MCF 10A (cell line): ENCODE results near the gene DLK1. TPM values are rescaled to one million over a fixed set of nuclear protein-coding genes. Genes with fewer than 3 reads are reported as not detected.

ENCODE experiments used
- BruUV-seq: library from RNA; stranded (reverse); fragments of 400-500 nt; replicated peaks from 2 replicates; lab custom pipeline; 2021; lab: Mats Ljungman, UMichigan
- CTCF ChIA-PET: fragments of 300-600 bp; sonication (Branson Sonifier 250); formaldehyde crosslinking; extraction: SDS; loops from one replicate; lab custom pipeline; 2021; ENCODE audit warnings: antibody characterized with exemption, inconsistent platforms; lab: Yijun Ruan, JAX
- POLR2A ChIA-PET: fragments of 300-600, 350-650 bp; sonication (Branson Sonifier 250); formaldehyde crosslinking; extraction: SDS; loops from one replicate; lab custom pipeline; 2020; ENCODE audit warnings: antibody characterized with exemption, inconsistent platforms; lab: Yijun Ruan, JAX
- DNase-seq: peaks from one replicate; pipeline ENCODE4 v3.0.0-alpha.2; 2018; ENCODE audit not compliant: unreplicated experiment
- H3K27ac Mint-ChIP-seq: one replicate; pipeline ENCODE4 v1.8.0; 2022; ENCODE audit warnings: mild to moderate bottlenecking, low read depth, mixed read lengths; ENCODE audit not compliant: unreplicated experiment
- H3K27me3 Mint-ChIP-seq: one replicate; pipeline ENCODE4 v1.8.0; 2022; ENCODE audit warnings: mixed read lengths; ENCODE audit not compliant: insufficient read depth, unreplicated experiment
- H3K36me3 Mint-ChIP-seq: one replicate; pipeline ENCODE4 v1.8.0; 2022; ENCODE audit warnings: mild to moderate bottlenecking, moderate library complexity, mixed read lengths; ENCODE audit not compliant: insufficient read depth, unreplicated experiment
- H3K4me1 Mint-ChIP-seq: one replicate; pipeline ENCODE4 v1.8.0; 2022; ENCODE audit warnings: mixed read lengths; ENCODE audit not compliant: insufficient read depth, unreplicated experiment
- H3K4me3 Mint-ChIP-seq: one replicate; pipeline ENCODE4 v1.8.0; 2022; ENCODE audit warnings: mild to moderate bottlenecking, moderate library complexity, mixed read lengths; ENCODE audit not compliant: unreplicated experiment
- H3K9me3 Mint-ChIP-seq: one replicate; pipeline ENCODE4 v1.8.0; 2022; ENCODE audit warnings: mixed read lengths; ENCODE audit not compliant: unreplicated experiment
- CTCF ChIP-seq: fragments of 200-600 bp; IDR thresholded peaks from one replicate; pipeline ENCODE4 v1.8.0; 2022; ENCODE audit warnings: antibody characterized with exemption, mild to moderate bottlenecking; ENCODE audit not compliant: unreplicated experiment
- intact Hi-C: fragments of 100-400 bp; cut with micrococcal nuclease; formaldehyde crosslinking; loops from 2 replicates; pipeline ENCODE4 v1.14.1; 2022
- total RNA-seq: library from RNA; stranded (reverse); gene quantifications from 2 replicates; pipeline ENCODE4 v1.2.3, GENCODE V29; 2022

Gene DLK1
- total RNA-seq, 1 experiment from 2014 or later = not detected

GRCh38 chr14:100714258-100714892, 12.3 kb upstream of the DLK1 start:
- Mint-ChIP-seq H3K4me3 (no peak overlapping the region), H3K27me3 (peaks cover 14% of the 10 kb centered on the region), H3K9me3 (no peaks in the 10 kb centered on the region), H3K27ac (no peak overlapping the region), H3K36me3 (no peaks in the 10 kb centered on the region), H3K4me1 (peaks cover 5% of the 10 kb centered on the region)
- intact Hi-C loops = no loop called here
- no TSS peak for BruUV-seq
- DNase-seq = no peak
- ChIA-PET CTCF (no interaction called here), POLR2A (no interaction called here)
- no peak for TF ChIP-seq CTCF

- ChIA-PET CTCF (no interaction called here), POLR2A (no interaction called here)
- Mint-ChIP-seq H3K4me3 (no peak overlapping the region), H3K27ac (no peak overlapping the region), H3K9me3 (no peaks in the 10 kb centered on the region), H3K36me3 (no peaks in the 10 kb centered on the region), H3K27me3 (peaks cover 24% of the 10 kb centered on the region), H3K4me1 (peaks cover 5% of the 10 kb centered on the region)
- no TSS peak for BruUV-seq
- TF ChIP-seq CTCF = no peak
- no peak for DNase-seq
- intact Hi-C loops = no loop called here
Measured at GRCh38 chr14:100715332-100715731, 11.4 kb upstream of the DLK1 start.

- H3K27me3 Mint-ChIP-seq = peaks cover 29% of the 10 kb centered on the region
- H3K27ac Mint-ChIP-seq = no peak overlapping the region
- no peak overlapping the region for H3K4me3 Mint-ChIP-seq
- H3K36me3 Mint-ChIP-seq = no peaks in the 10 kb centered on the region
- POLR2A ChIA-PET = no interaction called here
- no peak for DNase-seq
- no peak for TF ChIP-seq CTCF
- no TSS peak for BruUV-seq
- CTCF ChIA-PET = no interaction called here
- H3K4me1 Mint-ChIP-seq = peaks cover 5% of the 10 kb centered on the region
- intact Hi-C loops = no loop called here
- no peaks in the 10 kb centered on the region for H3K9me3 Mint-ChIP-seq
Measured at GRCh38 chr14:100715803-100716202, 10.9 kb upstream of the DLK1 start.

- no peak for DNase-seq
- Mint-ChIP-seq H3K4me3 (no peak overlapping the region), H3K4me1 (peaks cover 5% of the 10 kb centered on the region), H3K27ac (no peak overlapping the region), H3K27me3 (peaks cover 37% of the 10 kb centered on the region), H3K36me3 (no peaks in the 10 kb centered on the region), H3K9me3 (no peaks in the 10 kb centered on the region)
- intact Hi-C loops = no loop called here
- BruUV-seq = no TSS peak
- CTCF ChIA-PET = no interaction called here
- POLR2A ChIA-PET = no interaction called here
- no peak for TF ChIP-seq CTCF
Measured at GRCh38 chr14:100717386-100717785, 9.3 kb upstream of the DLK1 start.
